GM06990 (cell line): ENCODE measurements around the gene GNLY.

ENCODE experiments used
- DNase-seq: peaks from one replicate; pipeline ENCODE4 v3.0.0-alpha.2; 2011; ENCODE audit not compliant: insufficient read length; ENCODE audit errors: extremely low read depth
- H3K27me3 ChIP-seq: replicated peaks from 2 replicates; pipeline ENCODE4 v1.6.0; 2011; ENCODE audit warnings: low read length; ENCODE audit not compliant: control insufficient read depth, insufficient read depth
- H3K36me3 ChIP-seq: 2 replicates; pipeline ENCODE4 v1.5.1; 2011; ENCODE audit warnings: low read length; ENCODE audit not compliant: control insufficient read depth, insufficient read depth
- H3K4me3 ChIP-seq: replicated peaks from 2 replicates; pipeline ENCODE4 v1.5.1; 2011; ENCODE audit warnings: low read depth, mild to moderate bottlenecking, control low read depth, low read length
- CTCF ChIP-seq: IDR thresholded peaks from 2 replicates; pipeline ENCODE4 v1.5.1; 2011; ENCODE audit warnings: low read length, control low read depth, mild to moderate bottlenecking, inconsistent platforms; ENCODE audit not compliant: insufficient read depth, poor library complexity, severe bottlenecking

Gene GNLY

GRCh38 chr2:85724731-85725181 lies 30.6 kb downstream of the GNLY start:
- Histone ChIP-seq H3K27me3 (no peaks in the 10 kb centered on the region; the same call in 1 of the 2 replicates), H3K36me3 (no peaks in the 10 kb centered on the region), H3K4me3 (no peak overlapping the region)
- no peak for DNase-seq
- no peak for TF ChIP-seq CTCF

- H3K4me3 ChIP-seq = no peak overlapping the region
- no peaks in the 10 kb centered on the region for H3K36me3 ChIP-seq
- no peaks in the 10 kb centered on the region; the same call in 1 of the 2 replicates for H3K27me3 ChIP-seq
- no peak for DNase-seq
- TF ChIP-seq CTCF = no peak
Measured at GRCh38 chr2:85725451-85725850, 31.3 kb downstream of the GNLY start.

- Histone ChIP-seq H3K27me3 (no peaks in the 10 kb centered on the region), H3K4me3 (no peak overlapping the region), H3K36me3 (no peaks in the 10 kb centered on the region)
- TF ChIP-seq CTCF = no peak
- no peak for DNase-seq
Measured at GRCh38 chr2:85727798-85728197, 33.6 kb downstream of the GNLY start.

GRCh38 chr2:85728342-85728741 lies 34.2 kb downstream of the GNLY start:
- Histone ChIP-seq H3K4me3 (no peak overlapping the region), H3K36me3 (no peaks in the 10 kb centered on the region), H3K27me3 (no peaks in the 10 kb centered on the region)
- TF ChIP-seq CTCF = no peak
- DNase-seq = no peak

- Histone ChIP-seq H3K36me3 (no peaks in the 10 kb centered on the region), H3K27me3 (no peaks in the 10 kb centered on the region), H3K4me3 (no peak overlapping the region)
- peak; percentile 99 for TF ChIP-seq CTCF
- peak; percentile 76 for DNase-seq
Measured at GRCh38 chr2:85728883-85729824, 35.0 kb downstream of the GNLY start.
